KMS-11 (cell line): Measurements from ENCODE around the gene MORF4L1.
A peak's percentile ranks its signal among the peaks of the same experiment; 100 is the strongest.

ENCODE experiments used
- H2AFZ ChIP-seq: fragments of 200-600 bp; sonication (generic); 2 replicates; pipeline ENCODE4 v1.6.1; 2016; ENCODE audit warnings: antibody characterized with exemption, mixed run types, low read depth
- H3K27ac ChIP-seq: fragments of 200-600 bp; sonication (generic); 2 replicates; pipeline ENCODE4 v1.6.1; 2016; ENCODE audit warnings: mild to moderate bottlenecking, mixed run types
- H3K27me3 ChIP-seq: fragments of 200-600 bp; sonication (generic); 2 replicates; pipeline ENCODE4 v1.6.1; 2017; ENCODE audit warnings: mild to moderate bottlenecking, low read depth, mixed run types, moderate library complexity; ENCODE audit not compliant: insufficient read depth
- H3K36me3 ChIP-seq: fragments of 200-600 bp; sonication (generic); 2 replicates; pipeline ENCODE4 v1.6.1; 2017; ENCODE audit warnings: mild to moderate bottlenecking, mixed run types; ENCODE audit not compliant: insufficient read depth
- H3K4me1 ChIP-seq: fragments of 200-600 bp; sonication (generic); 2 replicates; pipeline ENCODE4 v1.6.1; 2016; ENCODE audit warnings: mild to moderate bottlenecking, low read depth, mixed run types; ENCODE audit not compliant: poor library complexity, severe bottlenecking
- H3K4me2 ChIP-seq: fragments of 200-600 bp; sonication (generic); 2 replicates; pipeline ENCODE4 v1.7.0; 2016; ENCODE audit warnings: mild to moderate bottlenecking, mixed run types
- H3K4me3 ChIP-seq: fragments of 200-600 bp; sonication (generic); IDR thresholded peaks from 2 replicates; pipeline ENCODE4 v1.6.1; 2017; ENCODE audit warnings: low read depth, low read length, mixed read lengths; ENCODE audit not compliant: insufficient read depth
- H3K79me2 ChIP-seq: fragments of 200-600 bp; sonication (generic); 2 replicates; pipeline ENCODE4 v1.6.1; 2016; ENCODE audit warnings: low read depth, mixed run types; ENCODE audit not compliant: insufficient read depth
- H3K9ac ChIP-seq: fragments of 200-600 bp; sonication (generic); 2 replicates; pipeline ENCODE4 v1.6.1; 2016; ENCODE audit warnings: mild to moderate bottlenecking, mixed run types
- H4K20me1 ChIP-seq: fragments of 200-600 bp; sonication (generic); 2 replicates; pipeline ENCODE4 v1.6.1; 2016; ENCODE audit warnings: mild to moderate bottlenecking, mixed run types; ENCODE audit not compliant: insufficient read depth
- CTCF ChIP-seq: fragments of 200-600 bp; sonication (generic); conservative IDR thresholded peaks from 2 replicates; pipeline ENCODE4 v1.6.1; 2017; ENCODE audit warnings: low read depth, mild to moderate bottlenecking, antibody characterized with exemption, low read length, moderate library complexity, mixed read lengths

Gene MORF4L1

GRCh38 chr15:78904599-78905358, 32.1 kb downstream of the MORF4L1 start:
- Histone ChIP-seq H3K4me3 (no peak overlapping the region), H3K4me1 (no peaks in the 10 kb centered on the region), H2AFZ (no peak overlapping the region), H3K27me3 (no peaks in the 10 kb centered on the region), H3K36me3 (peaks cover 2% of the 10 kb centered on the region; the same call in 1 of the 2 replicates), H3K27ac (no peak overlapping the region), H3K4me2 (no peak overlapping the region), H4K20me1 (no peaks in the 10 kb centered on the region), H3K79me2 (no peaks in the 10 kb centered on the region), H3K9ac (no peak overlapping the region)
- no peak for TF ChIP-seq CTCF

- Histone ChIP-seq H3K4me2 (no peak overlapping the region), H3K36me3 (peaks cover 2% of the 10 kb centered on the region; the same call in 1 of the 2 replicates), H3K4me3 (no peak overlapping the region), H3K4me1 (no peaks in the 10 kb centered on the region), H3K27me3 (no peaks in the 10 kb centered on the region), H3K79me2 (no peaks in the 10 kb centered on the region), H2AFZ (no peak overlapping the region), H3K9ac (no peak overlapping the region), H4K20me1 (no peaks in the 10 kb centered on the region), H3K27ac (no peak overlapping the region)
- TF ChIP-seq CTCF: no peak
Measured at GRCh38 chr15:78906316-78906620, 33.6 kb downstream of the MORF4L1 start.

- Histone ChIP-seq H3K27ac (no peak overlapping the region), H3K4me2 (no peak overlapping the region), H3K36me3 (0 out of 2 replicates have a peak, but pooled peaks cover 2% of the 10 kb centered on the region), H4K20me1 (no peaks in the 10 kb centered on the region), H3K9ac (no peak overlapping the region), H3K27me3 (no peaks in the 10 kb centered on the region), H3K4me3 (no peak overlapping the region), H3K4me1 (no peaks in the 10 kb centered on the region), H2AFZ (no peak overlapping the region), H3K79me2 (no peaks in the 10 kb centered on the region)
- 0 out of 2 replicates have a peak, but pooled peaks have one; percentile 29 for TF ChIP-seq CTCF
Measured at GRCh38 chr15:78907577-78907976, 34.9 kb downstream of the MORF4L1 start.

- no peak overlapping the region for H3K4me3 ChIP-seq
- no peaks in the 10 kb centered on the region for H3K27me3 ChIP-seq
- H3K36me3 ChIP-seq: no peaks in the 10 kb centered on the region
- H3K9ac ChIP-seq: no peak overlapping the region
- H4K20me1 ChIP-seq: no peaks in the 10 kb centered on the region
- no peak for TF ChIP-seq CTCF
- no peak overlapping the region for H2AFZ ChIP-seq
- no peaks in the 10 kb centered on the region for H3K79me2 ChIP-seq
- no peak overlapping the region for H3K27ac ChIP-seq
- no peaks in the 10 kb centered on the region for H3K4me1 ChIP-seq
- no peak overlapping the region for H3K4me2 ChIP-seq
Measured at GRCh38 chr15:78909160-78909695, 36.5 kb downstream of the MORF4L1 start.
